GM19025 (cell line): Measurements from ENCODE around the gene ANO9.
"Not testable (repeated sequence)": the region's sequence is repeated elsewhere in the genome, so short reads cannot be mapped to it uniquely, and the experiment has no call there.

Experiments
- ATAC-seq: cut with Tn5 transposase; IDR thresholded peaks from one replicate; pipeline ENCODE4 v1.9.1; 2021; ENCODE audit warnings: mild to moderate bottlenecking, low read depth, moderate library complexity; ENCODE audit not compliant: unreplicated experiment

Gene ANO9

GRCh38 chr11:405323-405953, 36.4 kb downstream of the ANO9 start:
- ATAC-seq, result no peak

- ATAC-seq, result no peak
These were observed 37.1 kb downstream of the ANO9 start for GRCh38 chr11:404551-405264.

GRCh38 chr11:403761-404431, 37.9 kb downstream of the ANO9 start:
- no peak for ATAC-seq

GRCh38 chr11:403021-403760, 38.6 kb downstream of the ANO9 start:
- no peak for ATAC-seq

GRCh38 chr11:401196-401595, 40.6 kb downstream of the ANO9 start:
- ATAC-seq, result not testable (repeated sequence)

- no peak for ATAC-seq
These were observed 41.5 kb downstream of the ANO9 start for GRCh38 chr11:400241-400689.

GRCh38 chr11:399731-400211, 42.0 kb downstream of the ANO9 start:
- no peak for ATAC-seq

GRCh38 chr11:398826-399225, 43.0 kb downstream of the ANO9 start:
- no peak for ATAC-seq

GRCh38 chr11:396948-397548, 44.8 kb downstream of the ANO9 start:
- no peak for ATAC-seq

- no peak for ATAC-seq
These were observed 45.3 kb downstream of the ANO9 start for GRCh38 chr11:396511-396947.

- ATAC-seq, result no peak
These were observed 45.9 kb downstream of the ANO9 start for GRCh38 chr11:395866-396265.

GRCh38 chr11:394858-395655, 46.8 kb downstream of the ANO9 start:
- ATAC-seq, result no peak

- ATAC-seq, result no peak
These were observed 47.6 kb downstream of the ANO9 start, which contains the start of gene PKP3 for GRCh38 chr11:394034-394857. Gene PKP3 (plus strand): TSS chr11:394209. CDS start chr11:394293, 84 bp downstream.

GRCh38 chr11:393219-394033, 48.4 kb downstream of the ANO9 start:
- no peak for ATAC-seq

- ATAC-seq, result no peak
These were observed 49.6 kb downstream of the ANO9 start for GRCh38 chr11:392102-392777.

- no peak for ATAC-seq
These were observed 50.4 kb downstream of the ANO9 start for GRCh38 chr11:391117-392017.
